ENCODE measurements around the gene POLR2B.

- no peak for TF ChIP-seq POLR2A (IDR thresholded peaks at IDR 0.05)
- TF ChIP-seq CTCF (IDR thresholded peaks at IDR 0.05): no peak
Observed at GRCh38 chr4:56940971-56941370, 37.7 kb upstream of the POLR2B start.

Data from esophagus squamous epithelium (tissue), 4 donors.